Endothelial cell of umbilical vein (primary cell): ENCODE data around the gene ZNF214. TPM values are rescaled to one million over a fixed set of nuclear protein-coding genes. Genes with fewer than 3 reads are reported as not detected.

ENCODE experiments used
- polyA plus RNA-seq, 4 experiments: library from polyadenylated mRNA; depleted of rRNA in 3 of 4; stranded (reverse) in 3 of 4; unstranded in 1 of 4; fragments of >200 nt; gene quantifications; 2 replicates each; pipeline versions ENCODE4 v1.2.1 to v1.2.3, GENCODE V29; 2011 to 2012; ENCODE audit warnings: missing spikeins in 1 of 4
- total RNA-seq: library from RNA; stranded (reverse); gene quantifications from 2 replicates; pipeline ENCODE4 v1.2.3, GENCODE V29; 2021

The ZNF214 gene
- total and polyA plus RNA-seq, 2 donors (not counting 3 experiments of a cell fraction or from before 2014, with no cell fraction given), result 0.94 to 1.7 TPM

Other genes starting within 250 kb of the ZNF214 start
- gene OR2AG2, start 248.4 kb downstream of the ZNF214 start, total RNA-seq, result 0.33 and 0.46 TPM in 2 replicates
- gene OR2AG2, start 248.4 kb downstream of the ZNF214 start, polyA plus RNA-seq, result 0.13 and 0.18 TPM in 2 replicates
- not detected in 2 replicates for gene OR2AG1, start 237.3 kb downstream of the ZNF214 start, total RNA-seq
- gene OR2AG1, start 237.3 kb downstream of the ZNF214 start, polyA plus RNA-seq, result not detected in 2 replicates
- 0.27 and 0.46 TPM in 2 replicates for gene OR6A2, start 220.7 kb downstream of the ZNF214 start, total RNA-seq
- 0.06 and 0.21 TPM in 2 replicates for gene OR6A2, start 220.7 kb downstream of the ZNF214 start, polyA plus RNA-seq
- not detected in 2 replicates for gene OR10A5, start 174.7 kb downstream of the ZNF214 start, total RNA-seq
- gene OR10A5, start 174.7 kb downstream of the ZNF214 start, polyA plus RNA-seq, result not detected in 2 replicates
- not detected in 2 replicates for gene OR10A2, start 157.3 kb downstream of the ZNF214 start, total RNA-seq
- gene OR10A2, start 157.3 kb downstream of the ZNF214 start, polyA plus RNA-seq, result not detected in 2 replicates
- gene OR10A4, start 143.7 kb downstream of the ZNF214 start, total RNA-seq, result not detected in 2 replicates
- gene OR10A4, start 143.7 kb downstream of the ZNF214 start, polyA plus RNA-seq, result not detected in 2 replicates
- gene OR2D2, start 127.8 kb downstream of the ZNF214 start, total RNA-seq, result 0.31 and 1.2 TPM in 2 replicates
- 0.08 and 0.18 TPM in 2 replicates for gene OR2D2, start 127.8 kb downstream of the ZNF214 start, polyA plus RNA-seq
- gene OR2D3, start 99.3 kb downstream of the ZNF214 start, total RNA-seq, result not detected in 2 replicates
- not detected in 2 replicates for gene OR2D3, start 99.3 kb downstream of the ZNF214 start, polyA plus RNA-seq
- gene ZNF215, start 93.9 kb downstream of the ZNF214 start, total RNA-seq, result 2.9 and 6.0 TPM in 2 replicates
- gene ZNF215, start 93.9 kb downstream of the ZNF214 start, polyA plus RNA-seq, result 0.86 and 1.2 TPM in 2 replicates
- gene NLRP14, start 133 bp upstream of the ZNF214 start, total RNA-seq, result 0.24 and 0.35 TPM in 2 replicates
- 0.21 and 0.26 TPM in 2 replicates for gene NLRP14, start 133 bp upstream of the ZNF214 start, polyA plus RNA-seq
- gene RBMXL2, start 68.7 kb upstream of the ZNF214 start, total RNA-seq, result 0.51 TPM in 1 of 2 replicates, not detected in the other
- 0.24 and 0.25 TPM in 2 replicates for gene RBMXL2, start 68.7 kb upstream of the ZNF214 start, polyA plus RNA-seq
- 0.25 TPM in 1 of 2 replicates, not detected in the other for gene SYT9, start 231.6 kb upstream of the ZNF214 start, total RNA-seq
- 0.23 and 0.27 TPM in 2 replicates for gene SYT9, start 231.6 kb upstream of the ZNF214 start, polyA plus RNA-seq